ENCODE results near the gene NUDT6.
"Not testable (repeated sequence)": the region's sequence is repeated elsewhere in the genome, so short reads cannot be mapped to it uniquely, and the experiment has no call there.

The NUDT6 gene

DNA sequence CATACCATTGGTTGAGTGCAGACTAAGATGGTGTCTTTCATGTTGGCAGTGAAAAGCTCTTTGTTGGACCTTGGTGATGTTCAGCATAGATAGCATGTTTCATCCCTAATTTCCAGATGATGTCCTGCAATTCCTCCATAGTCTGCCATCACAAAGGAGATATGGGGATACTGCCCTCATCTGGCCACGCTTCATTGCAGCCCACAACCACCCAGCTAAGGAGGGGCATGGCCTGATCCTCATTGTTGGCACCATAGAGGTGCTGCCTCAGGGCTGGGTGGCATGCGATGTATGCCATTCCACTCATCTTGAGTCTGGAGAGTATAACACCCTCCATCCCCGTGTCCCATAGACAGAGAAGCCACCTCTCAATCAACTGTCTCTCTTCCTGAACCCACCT, 31.5 kb upstream of the NUDT6 start:
- Histone ChIP-seq H3K4me3 (ENCODE audit: low read depth, low read length) (no peak overlapping the region), H3K79me2 (no peaks in the 10 kb centered on the region), H3K4me2 (ENCODE audit: low read length) (no peak overlapping the region), H3K9ac (no peak overlapping the region), H3K27ac (no peak overlapping the region), H3K36me3 (ENCODE audit: control insufficient read depth, insufficient read depth, low read length) (no peaks in the 10 kb centered on the region), H3K9me3 (ENCODE audit: control insufficient read depth, low read length) (no peaks in the 10 kb centered on the region), H3K4me1 (no peaks in the 10 kb centered on the region), H2AFZ (no peak overlapping the region), H3K27me3 (ENCODE audit: control insufficient read depth, insufficient read depth, low read length) (no peaks in the 10 kb centered on the region)
- TF ChIP-seq, protein P1, sequence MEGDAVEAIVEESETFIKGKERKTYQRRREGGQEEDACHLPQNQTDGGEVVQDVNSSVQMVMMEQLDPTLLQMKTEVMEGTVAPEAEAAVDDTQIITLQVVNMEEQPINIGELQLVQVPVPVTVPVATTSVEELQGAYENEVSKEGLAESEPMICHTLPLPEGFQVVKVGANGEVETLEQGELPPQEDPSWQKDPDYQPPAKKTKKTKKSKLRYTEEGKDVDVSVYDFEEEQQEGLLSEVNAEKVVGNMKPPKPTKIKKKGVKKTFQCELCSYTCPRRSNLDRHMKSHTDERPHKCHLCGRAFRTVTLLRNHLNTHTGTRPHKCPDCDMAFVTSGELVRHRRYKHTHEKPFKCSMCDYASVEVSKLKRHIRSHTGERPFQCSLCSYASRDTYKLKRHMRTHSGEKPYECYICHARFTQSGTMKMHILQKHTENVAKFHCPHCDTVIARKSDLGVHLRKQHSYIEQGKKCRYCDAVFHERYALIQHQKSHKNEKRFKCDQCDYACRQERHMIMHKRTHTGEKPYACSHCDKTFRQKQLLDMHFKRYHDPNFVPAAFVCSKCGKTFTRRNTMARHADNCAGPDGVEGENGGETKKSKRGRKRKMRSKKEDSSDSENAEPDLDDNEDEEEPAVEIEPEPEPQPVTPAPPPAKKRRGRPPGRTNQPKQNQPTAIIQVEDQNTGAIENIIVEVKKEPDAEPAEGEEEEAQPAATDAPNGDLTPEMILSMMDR (IDR thresholded peaks at IDR 0.05) = no peak

DNA sequence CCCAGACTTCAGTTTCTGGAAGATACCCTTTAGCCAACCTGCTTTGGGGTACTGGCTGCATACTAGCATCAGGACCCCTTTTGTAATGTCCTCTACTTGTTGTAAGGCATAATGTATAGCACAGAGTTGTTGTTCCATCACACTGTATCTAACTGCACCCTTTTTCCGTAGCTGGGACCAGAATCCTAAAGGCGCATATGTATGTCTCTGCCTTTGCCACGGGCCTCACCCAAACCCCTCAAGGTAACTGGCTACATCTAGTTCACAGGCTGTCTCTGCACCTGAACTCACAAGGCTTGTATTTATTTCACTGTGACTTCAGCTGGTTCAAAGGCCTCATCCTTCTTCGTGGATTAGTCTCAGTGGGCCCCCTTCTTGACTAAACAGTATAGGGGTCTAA, 29.6 kb upstream of the NUDT6 start:
- Histone ChIP-seq H3K9me3 (ENCODE audit: control insufficient read depth, low read length) (no peaks in the 10 kb centered on the region), H3K27ac (no peak overlapping the region), H3K79me2 (no peaks in the 10 kb centered on the region), H3K4me1 (no peaks in the 10 kb centered on the region), H3K36me3 (ENCODE audit: control insufficient read depth, insufficient read depth, low read length) (no peaks in the 10 kb centered on the region), H3K4me2 (ENCODE audit: low read length) (no peak overlapping the region), H3K27me3 (ENCODE audit: control insufficient read depth, insufficient read depth, low read length) (no peaks in the 10 kb centered on the region), H3K9ac (no peak overlapping the region), H2AFZ (no peak overlapping the region), H3K4me3 (ENCODE audit: low read depth, low read length) (no peak overlapping the region)
- TF ChIP-seq, protein P1 (IDR thresholded peaks at IDR 0.05) = no peak

DNA sequence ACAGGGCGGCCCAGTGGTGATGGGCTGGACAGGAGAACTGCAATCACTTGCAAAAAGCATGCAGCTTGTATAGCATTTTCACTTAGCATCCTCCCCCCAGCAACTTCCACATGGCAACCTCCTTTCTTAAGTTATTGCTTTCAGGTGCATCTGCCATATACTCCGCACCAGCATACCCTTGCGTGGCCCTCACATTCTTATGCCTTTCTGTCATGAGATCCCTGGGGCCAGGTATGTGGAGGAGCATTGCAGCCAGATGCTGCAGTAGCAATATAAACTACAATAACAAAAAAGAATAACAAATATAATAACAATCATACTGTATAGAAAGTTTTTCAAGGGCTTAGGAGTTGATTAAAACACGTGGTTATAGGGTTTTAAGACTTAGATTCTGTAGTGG, 26.3 kb upstream of the NUDT6 start:
- Histone ChIP-seq H3K36me3 (ENCODE audit: control insufficient read depth, insufficient read depth, low read length) (no peaks in the 10 kb centered on the region), H3K9me3 (ENCODE audit: control insufficient read depth, low read length) (no peaks in the 10 kb centered on the region), H3K27me3 (ENCODE audit: control insufficient read depth, insufficient read depth, low read length) (no peaks in the 10 kb centered on the region)

DNA sequence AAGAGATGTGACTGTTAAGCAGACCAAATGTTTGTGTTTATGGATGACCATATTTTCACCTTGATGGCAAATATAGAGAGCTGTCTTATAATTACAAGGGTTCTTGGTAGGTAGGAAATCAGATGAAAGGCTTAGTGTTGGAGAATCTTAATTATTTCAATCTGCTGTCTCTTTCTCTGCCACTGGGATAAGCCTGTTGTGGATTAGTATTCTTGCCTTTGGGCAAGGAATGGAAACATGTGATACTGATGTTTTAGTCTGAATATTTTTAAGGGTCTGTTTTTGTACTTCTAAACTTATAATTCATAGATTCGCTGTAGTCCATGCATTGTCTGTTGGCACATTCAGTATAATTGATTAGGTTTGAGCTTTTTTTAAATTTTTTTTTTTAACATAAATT, 23.7 kb upstream of the NUDT6 start:
- TF ChIP-seq, protein P1 (IDR thresholded peaks at IDR 0.05) = no peak
- Histone ChIP-seq H3K36me3 (ENCODE audit: control insufficient read depth, insufficient read depth, low read length) (no peaks in the 10 kb centered on the region), H2AFZ (no peak overlapping the region), H3K27ac (no peak overlapping the region), H3K79me2 (no peaks in the 10 kb centered on the region), H3K4me1 (no peaks in the 10 kb centered on the region), H3K9me3 (ENCODE audit: control insufficient read depth, low read length) (no peaks in the 10 kb centered on the region), H3K27me3 (ENCODE audit: control insufficient read depth, insufficient read depth, low read length) (no peaks in the 10 kb centered on the region), H3K4me3 (ENCODE audit: low read depth, low read length) (no peak overlapping the region), H3K4me2 (ENCODE audit: low read length) (no peak overlapping the region), H3K9ac (no peak overlapping the region)

More for the DNA sequence above, 26.3 kb upstream of the NUDT6 start:
- H2AFZ ChIP-seq = no peak overlapping the region
- H3K4me2 ChIP-seq (ENCODE audit: low read length) = no peak overlapping the region
- H3K79me2 ChIP-seq = no peaks in the 10 kb centered on the region
- H3K9ac ChIP-seq = no peak overlapping the region
- TF ChIP-seq, protein P1 (IDR thresholded peaks at IDR 0.05) = no peak
- no peak overlapping the region for H3K27ac ChIP-seq
- no peaks in the 10 kb centered on the region for H3K4me1 ChIP-seq
- H3K4me3 ChIP-seq (ENCODE audit: low read depth, low read length) = no peak overlapping the region

DNA sequence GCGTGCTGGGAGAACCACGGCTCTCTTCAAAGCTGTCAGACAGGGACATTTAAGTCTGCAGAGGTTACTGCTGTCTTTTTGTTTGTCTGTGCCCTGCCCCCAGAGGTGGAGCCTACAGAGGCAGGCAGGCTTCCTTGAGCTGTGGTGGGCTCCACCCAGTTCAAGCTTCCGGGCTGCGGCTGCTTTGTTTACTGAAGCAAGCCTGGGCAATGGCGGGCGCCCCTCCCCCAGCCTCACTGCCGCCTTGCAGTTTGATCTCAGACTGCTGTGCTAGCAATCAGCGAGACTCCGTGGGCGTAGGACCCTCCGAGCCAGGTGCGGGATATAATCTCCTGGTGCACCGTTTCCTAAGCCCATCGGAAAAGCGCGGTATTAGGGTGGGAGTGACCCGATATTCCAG, 22.7 kb upstream of the NUDT6 start:
- not testable (repeated sequence) for H3K79me2 ChIP-seq; H3K4me2 ChIP-seq (ENCODE audit: low read length); H3K9me3 ChIP-seq (ENCODE audit: control insufficient read depth, low read length); H3K9ac ChIP-seq; H3K27ac ChIP-seq; H3K4me3 ChIP-seq (ENCODE audit: low read depth, low read length); H2AFZ ChIP-seq; H3K27me3 ChIP-seq (ENCODE audit: control insufficient read depth, insufficient read depth, low read length); H3K36me3 ChIP-seq (ENCODE audit: control insufficient read depth, insufficient read depth, low read length); H3K4me1 ChIP-seq

All from parathyroid adenoma (tissue), 2 donors.